HepG2 (cell line): ENCODE measurements around the gene FOXL3. TPM values are rescaled to one million over a fixed set of nuclear protein-coding genes. Genes with fewer than 3 reads are reported as not detected.

Source experiments
- ARID5B ChIP-seq: IDR thresholded peaks from 2 replicates; pipeline ENCODE4 v1.4.0; 2020; ENCODE audit warnings: mild to moderate bottlenecking, missing genetic modification reagents
- CEBPB ChIP-seq: IDR thresholded peaks from 2 replicates; pipeline ENCODE4 v1.6.1; 2011; ENCODE audit warnings: low read depth, low read length, improper control_type of control experiment, borderline replicate concordance
- CHD4 ChIP-seq: fragments of 200-600 bp; sonication (generic); IDR thresholded peaks from 2 replicates; pipeline ENCODE4 v1.7.0; 2017; ENCODE audit warnings: mild to moderate bottlenecking, low read length, borderline replicate concordance
- FOXA1 ChIP-seq, 2 experiments: fragments of 450-650 bp in 1 of 2; sonication (generic) in 1 of 2; formaldehyde crosslinking in 1 of 2; IDR thresholded peaks; 2 replicates each; pipeline versions ENCODE4 v1.4.0 to v1.6.1; 2016 to 2020; ENCODE audit warnings: missing genetic modification reagents in 1 of 2
- FOXJ3 ChIP-seq: sonication (generic); formaldehyde crosslinking; IDR thresholded peaks from 2 replicates; pipeline ENCODE4 v1.4.0; 2020; ENCODE audit warnings: missing genetic modification reagents, mild to moderate bottlenecking, borderline replicate concordance
- FOXK1 ChIP-seq: sonication (generic); formaldehyde crosslinking; IDR thresholded peaks from 2 replicates; pipeline ENCODE4 v1.4.0; 2020; ENCODE audit warnings: low read depth, missing genetic modification reagents, borderline replicate concordance
- MEIS1 ChIP-seq: sonication (generic); formaldehyde crosslinking; IDR thresholded peaks from 2 replicates; pipeline ENCODE4 v1.9.0; 2021; ENCODE audit warnings: mild to moderate bottlenecking, missing genetic modification reagents, moderate library complexity, borderline replicate concordance
- MXD3 ChIP-seq: IDR thresholded peaks from 2 replicates; pipeline ENCODE4 v1.6.1; 2016; ENCODE audit warnings: mild to moderate bottlenecking, missing biosample characterization, missing genetic modification reagents
- MYC ChIP-seq: sonication (generic); formaldehyde crosslinking; IDR thresholded peaks from 2 replicates; pipeline ENCODE4 v1.9.0; 2021; ENCODE audit warnings: missing genetic modification reagents, borderline replicate concordance
- ZNF160 ChIP-seq: sonication (generic); formaldehyde crosslinking; IDR thresholded peaks from 2 replicates; pipeline ENCODE4 v1.8.0; 2022; ENCODE audit warnings: mild to moderate bottlenecking, inconsistent platforms, missing genetic modification reagents
- ZNF235 ChIP-seq: sonication (generic); formaldehyde crosslinking; IDR thresholded peaks from 2 replicates; pipeline ENCODE4 v1.8.1; 2023; ENCODE audit warnings: mild to moderate bottlenecking, missing genetic modification reagents, borderline replicate concordance
- ZNF329 ChIP-seq: sonication (generic); formaldehyde crosslinking; IDR thresholded peaks from 2 replicates; pipeline ENCODE4 v1.9.0; 2021; ENCODE audit warnings: low read depth, mild to moderate bottlenecking, missing genetic modification reagents
- ZNF569 ChIP-seq: sonication (generic); formaldehyde crosslinking; IDR thresholded peaks from 2 replicates; pipeline ENCODE4 v1.5.0; 2020; ENCODE audit warnings: mild to moderate bottlenecking, missing genetic modification reagents, moderate library complexity, borderline replicate concordance
- ZNF709 ChIP-seq: sonication (generic); formaldehyde crosslinking; IDR thresholded peaks from 2 replicates; pipeline ENCODE4 v1.5.0; 2020; ENCODE audit warnings: mild to moderate bottlenecking, missing genetic modification reagents
- ZNF749 ChIP-seq: sonication (generic); formaldehyde crosslinking; IDR thresholded peaks from 2 replicates; pipeline ENCODE4 v1.8.0; 2022; ENCODE audit warnings: mild to moderate bottlenecking, missing genetic modification reagents, moderate library complexity, borderline replicate concordance
- polyA plus RNA-seq, 8 experiments: library from polyadenylated mRNA; depleted of rRNA in 3 of 8; stranded (reverse) in 7 of 8; unstranded in 1 of 8; fragments of >200 nt; fragmentation: Illumina TruSeq in 4 of 8; extraction: Trizol in 4 of 8; gene quantifications; 2 replicates each; pipeline versions ENCODE4 v1.2.1 to v1.2.3, GENCODE V29; 2011 to 2016; ENCODE audit warnings: low read depth in 4 of 8, missing spikeins in 1 of 8, mixed read lengths in 1 of 8; ENCODE audit not compliant: insufficient read depth in 1 of 8
- total RNA-seq, 5 experiments: library from RNA; depleted of rRNA; stranded (reverse); fragments of >200 nt; fragmentation: Illumina TruSeq; extraction: Trizol; gene quantifications; 2 replicates each; pipeline ENCODE4 v1.2.3, GENCODE V29; 2016; ENCODE audit warnings: low read depth in 1 of 5
- TF ChIP-seq, protein P1 (sequence below): sonication (generic); formaldehyde crosslinking; conservative IDR thresholded peaks from 2 replicates; pipeline ENCODE4 v1.4.0; 2020; ENCODE audit warnings: mild to moderate bottlenecking, missing genetic modification reagents, moderate library complexity
- TF ChIP-seq, protein P2 (sequence below): sonication (generic); formaldehyde crosslinking; IDR thresholded peaks from 2 replicates; pipeline ENCODE4 v1.9.0; 2022; ENCODE audit warnings: low read depth, missing genetic modification reagents

FOXL3 gene
- total and polyA plus RNA-seq, 2 of the 13 experiments (the other 11 are each of a cell fraction or from before 2014, with no cell fraction given): not detected

DNA sequence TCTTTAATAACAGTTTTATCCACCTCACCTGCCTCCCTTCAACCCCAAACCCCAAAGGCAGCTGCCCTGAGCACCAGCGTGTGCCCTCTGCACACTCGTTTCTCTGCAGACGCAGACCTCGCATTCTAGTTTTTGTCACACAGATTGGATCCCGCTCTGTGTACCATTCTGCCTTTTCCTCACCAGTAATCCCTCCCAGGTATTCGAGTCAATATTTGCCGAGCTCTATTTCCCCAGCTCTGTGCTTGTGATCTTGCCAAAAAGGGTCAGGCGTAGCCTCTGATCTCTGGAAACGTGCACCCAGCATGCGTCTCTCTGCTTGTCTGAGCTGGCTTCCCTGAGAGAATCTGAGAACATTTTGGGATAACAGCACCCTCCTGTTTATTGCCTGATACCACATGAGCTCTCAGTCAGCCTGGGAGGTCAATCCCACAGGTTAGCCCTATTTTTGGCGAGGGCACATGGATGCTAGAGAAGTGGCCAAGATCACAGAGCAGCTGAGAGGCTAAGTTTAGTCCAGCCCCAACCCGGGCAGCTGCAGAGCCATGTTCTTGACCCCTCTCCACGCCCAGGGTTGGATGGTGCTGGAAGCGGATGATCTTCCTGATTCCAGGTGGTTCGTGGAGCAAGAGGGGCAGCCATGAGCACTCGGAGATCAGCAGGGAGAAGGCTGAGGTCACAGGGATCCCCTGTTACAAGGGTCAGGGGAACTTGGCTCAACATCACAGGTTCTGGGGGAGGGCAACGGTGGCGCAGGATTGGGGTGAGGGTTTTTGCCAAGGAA lies 29.1 kb downstream of the FOXL3 start (continued):
- TF ChIP-seq ZNF709 (CRISPR knock-in tag): no peak
- TF ChIP-seq, protein P1, sequence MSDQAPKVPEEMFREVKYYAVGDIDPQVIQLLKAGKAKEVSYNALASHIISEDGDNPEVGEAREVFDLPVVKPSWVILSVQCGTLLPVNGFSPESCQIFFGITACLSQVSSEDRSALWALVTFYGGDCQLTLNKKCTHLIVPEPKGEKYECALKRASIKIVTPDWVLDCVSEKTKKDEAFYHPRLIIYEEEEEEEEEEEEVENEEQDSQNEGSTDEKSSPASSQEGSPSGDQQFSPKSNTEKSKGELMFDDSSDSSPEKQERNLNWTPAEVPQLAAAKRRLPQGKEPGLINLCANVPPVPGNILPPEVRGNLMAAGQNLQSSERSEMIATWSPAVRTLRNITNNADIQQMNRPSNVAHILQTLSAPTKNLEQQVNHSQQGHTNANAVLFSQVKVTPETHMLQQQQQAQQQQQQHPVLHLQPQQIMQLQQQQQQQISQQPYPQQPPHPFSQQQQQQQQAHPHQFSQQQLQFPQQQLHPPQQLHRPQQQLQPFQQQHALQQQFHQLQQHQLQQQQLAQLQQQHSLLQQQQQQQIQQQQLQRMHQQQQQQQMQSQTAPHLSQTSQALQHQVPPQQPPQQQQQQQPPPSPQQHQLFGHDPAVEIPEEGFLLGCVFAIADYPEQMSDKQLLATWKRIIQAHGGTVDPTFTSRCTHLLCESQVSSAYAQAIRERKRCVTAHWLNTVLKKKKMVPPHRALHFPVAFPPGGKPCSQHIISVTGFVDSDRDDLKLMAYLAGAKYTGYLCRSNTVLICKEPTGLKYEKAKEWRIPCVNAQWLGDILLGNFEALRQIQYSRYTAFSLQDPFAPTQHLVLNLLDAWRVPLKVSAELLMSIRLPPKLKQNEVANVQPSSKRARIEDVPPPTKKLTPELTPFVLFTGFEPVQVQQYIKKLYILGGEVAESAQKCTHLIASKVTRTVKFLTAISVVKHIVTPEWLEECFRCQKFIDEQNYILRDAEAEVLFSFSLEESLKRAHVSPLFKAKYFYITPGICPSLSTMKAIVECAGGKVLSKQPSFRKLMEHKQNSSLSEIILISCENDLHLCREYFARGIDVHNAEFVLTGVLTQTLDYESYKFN (CRISPR knock-in tag): peak; percentile 83
- no peak; the same call in 1 of the 2 replicates for TF ChIP-seq ZNF329 (CRISPR knock-in tag)
- TF ChIP-seq FOXA1 (IDR thresholded peaks at IDR 0.05): no peak
- TF ChIP-seq FOXA1 (CRISPR knock-in tag; IDR thresholded peaks at IDR 0.05): peak; percentile 96
- TF ChIP-seq ZNF235 (CRISPR knock-in tag): 0 out of 2 replicates have a peak, but pooled peaks have one; percentile 6
- TF ChIP-seq CHD4: no peak
- TF ChIP-seq MYC (CRISPR knock-in tag): 0 out of 2 replicates have a peak, but pooled peaks have one; percentile 41
- TF ChIP-seq ZNF160: no peak; the same call in 1 of the 2 replicates
- no peak for TF ChIP-seq MEIS1 (CRISPR knock-in tag)
- 0 out of 2 replicates have a peak, but pooled peaks have one; percentile 33 for TF ChIP-seq ZNF749 (CRISPR knock-in tag)
- TF ChIP-seq ZNF569 (CRISPR knock-in tag): no peak
- peak; percentile 88 for TF ChIP-seq ARID5B (CRISPR knock-in tag)
- TF ChIP-seq, protein P2, sequence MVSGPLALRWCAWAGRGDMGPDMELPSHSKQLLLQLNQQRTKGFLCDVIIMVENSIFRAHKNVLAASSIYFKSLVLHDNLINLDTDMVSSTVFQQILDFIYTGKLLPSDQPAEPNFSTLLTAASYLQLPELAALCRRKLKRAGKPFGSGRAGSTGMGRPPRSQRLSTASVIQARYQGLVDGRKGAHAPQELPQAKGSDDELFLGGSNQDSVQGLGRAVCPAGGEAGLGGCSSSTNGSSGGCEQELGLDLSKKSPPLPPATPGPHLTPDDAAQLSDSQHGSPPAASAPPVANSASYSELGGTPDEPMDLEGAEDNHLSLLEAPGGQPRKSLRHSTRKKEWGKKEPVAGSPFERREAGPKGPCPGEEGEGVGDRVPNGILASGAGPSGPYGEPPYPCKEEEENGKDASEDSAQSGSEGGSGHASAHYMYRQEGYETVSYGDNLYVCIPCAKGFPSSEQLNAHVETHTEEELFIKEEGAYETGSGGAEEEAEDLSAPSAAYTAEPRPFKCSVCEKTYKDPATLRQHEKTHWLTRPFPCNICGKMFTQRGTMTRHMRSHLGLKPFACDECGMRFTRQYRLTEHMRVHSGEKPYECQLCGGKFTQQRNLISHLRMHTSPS (CRISPR knock-in tag): no peak
- peak; percentile 52; the same call in 1 of the 2 replicates for TF ChIP-seq FOXJ3 (CRISPR knock-in tag)
- TF ChIP-seq CEBPB: no peak
- no peak for TF ChIP-seq MXD3 (CRISPR knock-in tag)
- no peak; the same call in 1 of the 2 replicates for TF ChIP-seq FOXK1
